ENCODE results near the gene NBEAL1.
A peak's percentile ranks its signal among the peaks of the same experiment; 100 is the strongest.
"Not testable (repeated sequence)": the region's sequence is repeated elsewhere in the genome, so short reads cannot be mapped to it uniquely, and the experiment has no call there.

NBEAL1 gene

GRCh38 chr2:203037026-203037425, 22.4 kb downstream of the NBEAL1 start:
- DNase-seq (ENCODE audit: extremely low spot score, insufficient read length, low read depth) (no peak), FAIRE-seq (no peak)

GRCh38 chr2:203038586-203038985, 23.9 kb downstream of the NBEAL1 start:
- DNase-seq (ENCODE audit: extremely low spot score, insufficient read length, low read depth) (no peak), FAIRE-seq (no peak)

DNA sequence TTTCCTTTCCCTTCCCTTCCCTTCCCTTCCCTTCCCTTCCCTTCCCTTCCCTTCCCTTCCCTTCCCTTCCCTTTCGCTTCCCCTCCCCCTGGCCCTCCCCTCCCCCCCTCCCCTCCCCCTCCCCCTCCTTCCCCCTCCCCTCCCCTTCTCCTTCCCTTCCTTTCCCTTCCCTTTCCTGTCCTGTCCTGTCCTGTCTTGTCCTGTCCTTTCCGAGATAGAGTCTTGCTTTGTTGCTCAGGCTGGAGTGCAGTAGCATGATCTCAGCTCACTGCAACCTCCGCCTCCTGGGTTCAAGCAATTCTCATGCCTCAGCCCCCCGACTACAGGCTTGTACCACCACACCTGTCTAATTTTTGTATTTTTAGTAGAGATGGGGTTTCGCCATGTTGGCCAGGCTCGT, 24.5 kb downstream of the NBEAL1 start:
- not testable (repeated sequence) for DNase-seq (ENCODE audit: extremely low spot score, insufficient read length, low read depth); FAIRE-seq

DNA sequence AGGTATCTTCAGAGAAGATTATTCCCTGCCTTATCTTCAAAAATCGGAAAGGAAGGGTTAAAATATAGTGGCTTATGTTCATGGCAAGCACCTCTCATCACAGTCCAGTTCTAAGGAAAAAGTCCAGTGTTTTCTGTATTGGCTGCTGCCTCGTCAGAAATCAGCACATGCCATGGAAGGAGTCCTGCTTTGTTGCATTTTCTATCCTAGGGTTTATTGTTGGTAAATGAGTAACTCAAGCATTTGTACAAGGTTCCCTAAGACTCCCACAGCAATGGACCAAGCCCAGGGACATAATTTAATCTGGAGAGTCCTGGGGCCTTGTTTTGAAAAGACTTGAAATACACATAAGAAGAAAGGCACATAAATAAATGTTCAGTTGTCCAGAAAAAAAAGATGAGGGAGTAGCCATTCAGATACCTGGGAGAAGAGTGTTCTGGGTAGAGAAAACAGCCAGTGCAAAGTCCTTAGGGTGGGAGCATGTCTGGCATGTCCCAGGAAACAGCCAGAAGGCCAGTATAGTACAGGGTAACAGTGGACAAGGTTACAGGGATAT, 26.4 kb downstream of the NBEAL1 start:
- FAIRE-seq (no peak), DNase-seq (ENCODE audit: extremely low spot score, insufficient read length, low read depth) (no peak)

- no peak for FAIRE-seq
- no peak for DNase-seq (ENCODE audit: extremely low spot score, insufficient read length, low read depth)
Observed at GRCh38 chr2:203042178-203042577, 27.5 kb downstream of the NBEAL1 start.

DNA sequence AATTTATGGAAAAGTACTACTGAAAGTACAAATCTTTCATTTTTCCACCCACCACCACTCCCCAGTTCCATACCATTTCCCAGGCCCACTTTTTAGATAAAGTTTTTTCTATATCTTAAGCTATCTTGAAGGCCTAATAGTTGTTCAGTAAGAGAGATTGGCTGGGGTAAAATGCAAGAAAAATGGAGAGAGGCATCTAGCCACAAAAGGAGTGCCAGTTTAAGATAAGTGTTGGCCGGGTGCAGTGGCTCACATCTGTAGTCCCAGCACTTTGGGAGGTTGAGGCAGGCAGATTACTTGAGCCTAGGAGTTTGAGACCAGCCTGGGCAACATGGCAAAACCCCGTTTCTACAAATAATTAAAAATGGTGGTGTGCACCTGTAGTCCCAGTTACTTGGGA, 28.6 kb downstream of the NBEAL1 start:
- no peak for FAIRE-seq

DNA sequence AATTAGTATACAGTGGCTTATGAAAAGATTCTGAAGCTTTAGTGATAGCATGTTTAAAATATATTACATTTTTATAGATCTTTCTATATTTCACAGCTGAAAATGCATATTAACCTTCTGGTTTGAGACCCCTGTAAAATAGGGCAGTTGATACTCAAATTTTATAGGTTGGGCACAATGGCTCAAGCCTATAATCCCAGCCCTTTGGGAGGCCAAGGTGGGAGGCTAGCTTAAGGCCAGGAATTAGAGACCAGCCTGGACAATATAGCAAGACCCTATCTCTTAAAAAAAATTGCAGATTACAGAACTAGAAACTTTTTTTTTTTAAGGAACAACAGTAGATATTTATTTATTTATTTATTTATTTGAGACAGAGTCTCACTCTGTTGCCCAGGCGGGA, 31.2 kb downstream of the NBEAL1 start:
- FAIRE-seq: no peak

More for the DNA sequence above, 28.6 kb downstream of the NBEAL1 start:
- DNase-seq (ENCODE audit: extremely low spot score, insufficient read length, low read depth): no peak

GRCh38 chr2:203052539-203052938, 37.9 kb downstream of the NBEAL1 start:
- DNase-seq (ENCODE audit: extremely low spot score, insufficient read length, low read depth) (no peak), FAIRE-seq (no peak)

More for the DNA sequence above, 31.2 kb downstream of the NBEAL1 start:
- no peak for DNase-seq (ENCODE audit: extremely low spot score, insufficient read length, low read depth)

- DNase-seq (ENCODE audit: extremely low spot score, insufficient read length, low read depth) (no peak), FAIRE-seq (no peak)
Observed at GRCh38 chr2:203059567-203060240, 45.0 kb downstream of the NBEAL1 start.

DNA sequence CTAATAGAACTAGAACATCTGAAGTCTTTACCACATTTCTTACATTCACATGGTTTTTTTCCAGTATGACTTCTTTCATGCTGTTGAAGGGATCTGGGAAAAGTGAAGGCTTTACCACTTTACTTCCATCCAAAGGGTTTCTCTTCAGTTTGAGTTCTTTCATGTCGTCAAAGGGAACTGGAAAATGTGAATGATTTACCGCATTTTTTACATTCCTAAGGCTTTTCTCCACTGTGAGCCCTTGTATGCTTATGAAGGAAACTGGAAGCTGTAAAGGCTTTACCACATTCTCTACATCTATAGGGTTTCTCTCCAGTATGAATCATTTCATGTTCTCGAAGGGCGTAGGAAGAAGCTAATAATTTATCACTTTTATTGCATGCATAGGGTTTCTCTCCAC, 46.7 kb downstream of the NBEAL1 start:
- no peak for FAIRE-seq
- no peak for DNase-seq (ENCODE audit: extremely low spot score, insufficient read length, low read depth)

GRCh38 chr2:203062126-203062525, 47.5 kb downstream of the NBEAL1 start:
- DNase-seq (ENCODE audit: extremely low spot score, insufficient read length, low read depth) (no peak), FAIRE-seq (no peak)

- DNase-seq (ENCODE audit: extremely low spot score, insufficient read length, low read depth); FAIRE-seq: not testable (repeated sequence)
Observed at GRCh38 chr2:203066519-203067091, 51.9 kb downstream of the NBEAL1 start.

DNA sequence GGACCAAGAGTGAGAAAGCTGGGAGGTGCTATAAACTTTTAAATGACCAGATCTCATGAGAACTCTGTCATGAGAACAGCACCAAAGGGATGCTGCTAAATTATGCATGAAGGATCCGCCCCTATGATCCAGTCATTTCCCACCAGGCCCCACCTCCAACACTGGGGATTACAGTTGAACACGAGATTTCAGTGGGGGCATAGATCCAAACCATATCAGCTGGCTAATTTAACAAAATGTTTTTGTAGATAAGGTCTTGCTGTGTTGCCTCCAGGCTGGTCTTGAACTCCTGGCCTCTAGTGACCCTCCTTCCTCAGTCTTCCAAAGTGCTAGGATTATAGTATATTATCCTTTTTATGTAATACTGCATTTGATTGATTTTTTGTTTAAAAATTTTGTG, 56.0 kb downstream of the NBEAL1 start:
- DNase-seq (ENCODE audit: extremely low spot score, insufficient read length, low read depth) (no peak), FAIRE-seq (no peak)

DNA sequence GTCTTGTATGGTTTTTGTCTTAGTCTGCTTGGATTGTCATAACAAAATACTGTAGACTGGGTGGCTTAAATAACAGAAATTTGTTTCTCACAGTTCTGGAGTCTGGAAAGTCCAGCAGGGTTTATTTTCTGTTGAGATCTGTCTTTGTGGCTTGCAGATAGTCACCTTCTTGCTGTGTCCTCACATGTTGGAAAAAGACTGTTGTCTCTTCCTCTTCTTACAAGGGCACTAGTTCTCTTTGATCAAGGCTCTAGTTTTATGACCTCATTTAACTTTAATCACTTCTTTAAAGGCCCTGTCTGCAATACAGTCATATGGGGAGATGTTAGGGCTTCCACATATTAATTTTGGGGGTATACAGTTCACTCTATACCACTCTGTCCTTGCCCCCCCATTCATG, 56.5 kb downstream of the NBEAL1 start:
- no peak for DNase-seq (ENCODE audit: extremely low spot score, insufficient read length, low read depth)
- no peak for FAIRE-seq

GRCh38 chr2:203072371-203072770, 57.7 kb downstream of the NBEAL1 start:
- FAIRE-seq: no peak
- no peak for DNase-seq (ENCODE audit: extremely low spot score, insufficient read length, low read depth)

DNA sequence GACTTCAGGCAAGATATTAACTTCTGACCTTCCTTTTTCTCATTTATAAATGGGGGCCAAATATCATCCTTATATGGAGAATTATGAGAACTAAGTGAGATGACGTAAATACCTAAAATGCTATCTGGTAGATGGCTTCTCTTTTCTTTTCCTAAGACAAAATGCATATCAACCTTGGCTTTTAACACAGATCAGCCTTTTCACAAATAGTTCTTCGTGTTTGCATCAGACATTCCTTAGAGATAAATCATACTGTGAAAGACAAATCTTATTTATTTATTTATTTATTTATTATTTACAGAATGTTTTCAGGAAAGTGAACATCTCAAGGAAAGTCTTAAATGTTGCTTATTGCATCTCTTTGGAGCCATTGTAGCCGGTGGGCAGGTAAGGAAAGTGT, 62.8 kb downstream of the NBEAL1 start:
- DNase-seq (ENCODE audit: extremely low spot score, insufficient read length, low read depth): no peak
- no peak for FAIRE-seq

- FAIRE-seq (no peak), DNase-seq (ENCODE audit: extremely low spot score, insufficient read length, low read depth) (no peak)
Observed at GRCh38 chr2:203080447-203081045, 65.9 kb downstream of the NBEAL1 start.

DNA sequence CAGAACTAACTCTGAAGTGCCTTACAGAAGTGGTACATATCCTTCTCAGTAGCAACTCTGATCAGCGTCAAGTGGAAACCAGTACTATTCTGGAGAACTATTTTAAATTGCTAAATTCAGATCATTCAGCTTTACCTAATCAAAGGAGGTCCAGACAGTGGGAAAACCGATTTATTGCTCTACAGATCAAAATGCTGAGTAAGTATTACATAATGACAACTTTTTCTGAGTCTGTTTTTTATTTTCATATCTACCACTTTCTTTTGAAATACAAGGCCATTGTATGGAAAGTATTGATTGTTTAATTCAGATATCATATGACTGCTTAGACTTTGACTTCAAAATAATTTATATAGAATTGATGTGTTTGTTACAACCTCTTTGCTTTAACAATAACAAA, 68.7 kb downstream of the NBEAL1 start:
- DNase-seq (ENCODE audit: extremely low spot score, insufficient read length, low read depth) (no peak), FAIRE-seq (peak; percentile 5)

GRCh38 chr2:203086381-203086780, 71.7 kb downstream of the NBEAL1 start:
- not testable (repeated sequence) for DNase-seq (ENCODE audit: extremely low spot score, insufficient read length, low read depth); FAIRE-seq

DNA sequence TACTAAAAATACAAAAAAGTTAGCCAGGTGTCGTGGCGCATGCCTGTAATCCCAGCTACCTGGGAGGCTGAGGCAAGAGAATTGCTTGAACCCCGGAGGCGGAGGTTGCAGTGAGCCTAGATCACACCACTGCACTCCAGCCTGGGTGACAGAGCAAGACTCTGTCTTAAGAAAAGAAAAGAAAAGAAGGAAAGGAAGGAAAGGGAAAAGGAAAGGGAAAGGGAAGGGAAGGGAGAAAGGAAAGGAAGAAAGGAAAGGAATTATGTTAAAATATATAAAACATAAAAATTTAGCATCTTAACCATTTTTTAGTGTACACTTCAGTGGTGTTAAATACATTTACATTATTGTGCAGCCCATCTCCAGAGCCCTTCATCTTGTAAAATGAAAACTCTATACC, 76.0 kb downstream of the NBEAL1 start:
- not testable (repeated sequence) for DNase-seq (ENCODE audit: extremely low spot score, insufficient read length, low read depth); FAIRE-seq

- DNase-seq (ENCODE audit: extremely low spot score, insufficient read length, low read depth): no peak
- FAIRE-seq: no peak
Observed at GRCh38 chr2:203097735-203098134, 83.1 kb downstream of the NBEAL1 start.
